DMS153 (cell line): ENCODE data around the gene TRAPPC1.

ENCODE experiments used
- DNase-seq: peaks from one replicate; lab custom pipeline; 2025; lab: John Stamatoyannopoulos, UW

Gene TRAPPC1

DNA sequence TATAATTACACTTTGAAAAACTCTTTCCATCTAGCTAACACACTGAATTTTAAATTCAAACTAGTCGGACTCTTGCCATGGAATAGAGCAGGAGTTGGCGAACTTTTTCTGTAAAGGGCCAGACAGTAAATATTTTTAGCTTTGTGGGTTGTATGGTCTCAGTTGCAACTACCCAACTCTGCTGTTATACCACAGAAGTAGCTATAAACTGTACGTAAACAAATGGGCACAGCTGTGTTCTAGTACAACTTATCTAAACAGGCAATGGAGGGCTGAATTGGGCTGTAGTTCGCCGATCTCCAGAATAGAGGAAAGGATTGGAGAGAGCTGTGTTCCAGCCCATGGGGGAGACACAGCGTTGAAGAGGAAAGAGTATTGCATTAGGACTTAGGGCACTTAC, 9.0 kb upstream of the TRAPPC1 start:
- DNase-seq: no peak

DNA sequence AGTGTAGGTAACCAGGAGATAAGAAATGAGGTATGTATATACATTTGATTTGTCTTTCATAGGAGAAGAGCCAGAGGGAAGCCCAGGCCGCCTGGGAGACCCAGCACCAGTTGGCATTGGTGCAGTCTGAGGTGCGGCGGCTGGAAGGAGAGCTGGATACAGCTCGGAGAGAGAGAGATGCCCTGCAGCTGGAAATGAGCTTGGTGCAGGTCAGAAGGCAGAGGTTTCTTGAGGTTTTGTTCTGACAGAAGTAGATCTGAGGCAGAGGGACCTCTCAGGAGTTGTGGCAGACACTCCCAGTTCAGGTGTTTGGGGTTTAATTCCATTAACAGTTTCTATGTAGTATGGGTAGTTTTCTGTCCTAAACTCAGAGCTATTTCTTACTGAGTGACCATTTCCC, 8.3 kb upstream of the TRAPPC1 start:
- DNase-seq: no peak

DNA sequence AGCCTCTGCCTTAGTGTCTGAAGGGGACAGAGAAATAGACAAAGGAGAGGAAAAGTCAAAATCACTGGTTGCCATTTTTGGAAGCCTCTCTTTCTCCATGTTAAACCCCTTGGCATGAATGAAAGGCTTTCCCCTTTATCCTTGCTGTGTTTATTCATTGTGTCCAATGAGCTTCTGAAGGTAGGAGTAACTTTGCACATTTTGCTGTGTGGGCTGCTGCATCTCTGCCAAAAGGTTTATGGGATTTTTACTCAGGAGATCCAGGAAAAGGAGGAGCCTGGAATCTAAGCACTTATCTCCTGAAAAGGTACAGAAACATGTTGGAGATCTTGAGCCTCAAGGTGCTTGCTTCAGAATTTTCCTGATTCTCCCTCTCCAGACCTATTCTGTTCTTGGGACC, 4.1 kb upstream of the TRAPPC1 start:
- no peak for DNase-seq

DNA sequence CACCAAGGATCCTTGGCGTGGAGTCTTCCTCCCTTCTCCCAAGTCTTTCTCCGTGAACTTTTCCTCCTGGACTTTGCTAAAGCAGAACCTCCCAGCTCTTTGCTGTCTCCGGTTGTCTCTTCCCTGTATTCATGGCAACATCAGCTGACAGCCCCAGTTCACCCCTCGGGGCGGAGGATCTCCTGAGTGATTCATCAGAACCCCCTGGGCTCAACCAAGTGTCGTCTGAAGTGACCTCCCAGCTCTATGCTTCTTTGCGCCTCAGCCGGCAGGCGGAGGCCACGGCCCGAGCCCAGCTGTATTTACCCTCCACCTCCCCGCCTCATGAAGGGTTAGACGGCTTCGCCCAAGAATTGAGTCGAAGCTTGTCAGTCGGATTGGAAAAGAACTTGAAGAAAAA, 1.2 kb upstream of the TRAPPC1 start:
- no peak for DNase-seq

DNA sequence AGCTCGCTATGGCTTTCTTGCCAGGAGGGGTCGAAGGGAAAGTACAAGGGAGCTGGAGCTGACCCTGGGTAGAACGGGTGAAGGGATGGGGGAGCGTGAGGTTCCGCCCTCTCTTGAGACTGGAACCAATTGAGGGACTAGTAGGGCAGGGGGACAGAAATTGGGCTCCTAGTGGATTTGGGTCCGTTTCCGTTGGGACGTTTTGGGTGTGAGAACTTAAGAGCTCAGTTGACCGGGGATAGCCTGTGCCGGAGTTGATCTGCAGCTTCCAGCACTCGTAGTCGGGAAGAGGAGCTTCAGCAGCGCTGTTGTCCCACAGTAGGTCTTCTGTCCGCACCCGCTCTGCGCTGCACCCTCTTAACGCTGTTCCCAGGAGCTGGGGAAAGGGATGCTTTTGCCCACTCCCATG, 741 bp upstream of the TRAPPC1 start:
- DNase-seq: no peak

DNA sequence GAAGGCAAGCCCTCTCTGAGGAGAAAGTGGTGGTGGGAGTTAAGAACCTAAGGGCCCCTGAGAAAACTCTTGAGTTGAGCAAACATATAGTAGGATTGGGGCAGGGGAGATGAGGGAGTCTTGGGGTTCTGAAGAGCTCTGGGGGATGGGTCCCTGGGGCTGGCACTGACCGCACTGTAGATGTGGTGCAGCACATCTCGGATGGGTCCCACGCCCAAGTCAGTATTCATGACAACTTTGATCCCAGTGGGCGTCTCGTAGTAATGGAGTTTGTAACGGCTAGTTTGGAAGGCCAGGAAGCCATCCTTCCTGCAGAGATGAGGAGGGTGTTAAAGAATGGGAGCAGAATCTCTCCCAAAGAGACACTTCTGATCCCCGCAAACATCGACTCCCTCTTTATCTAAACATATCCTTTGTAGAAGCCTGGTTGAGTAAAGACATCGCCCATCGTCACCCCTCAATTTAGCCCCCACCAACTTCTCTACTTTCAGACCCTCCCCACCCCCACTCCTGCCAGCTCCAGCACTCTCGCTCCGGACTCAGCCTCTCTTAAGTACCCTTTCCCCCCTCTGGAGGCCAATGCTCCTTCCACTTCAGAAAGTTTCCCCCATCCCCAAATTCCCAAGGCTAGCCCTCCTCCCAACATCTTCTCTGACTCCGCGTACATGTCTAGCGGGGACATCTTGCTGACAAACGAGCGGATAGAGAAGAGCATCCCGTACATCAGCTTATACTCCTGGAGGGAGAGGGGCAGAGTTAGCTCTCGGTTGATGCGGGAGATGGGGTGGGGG, 710 bp downstream of the TRAPPC1 start:
- no peak for DNase-seq

DNA sequence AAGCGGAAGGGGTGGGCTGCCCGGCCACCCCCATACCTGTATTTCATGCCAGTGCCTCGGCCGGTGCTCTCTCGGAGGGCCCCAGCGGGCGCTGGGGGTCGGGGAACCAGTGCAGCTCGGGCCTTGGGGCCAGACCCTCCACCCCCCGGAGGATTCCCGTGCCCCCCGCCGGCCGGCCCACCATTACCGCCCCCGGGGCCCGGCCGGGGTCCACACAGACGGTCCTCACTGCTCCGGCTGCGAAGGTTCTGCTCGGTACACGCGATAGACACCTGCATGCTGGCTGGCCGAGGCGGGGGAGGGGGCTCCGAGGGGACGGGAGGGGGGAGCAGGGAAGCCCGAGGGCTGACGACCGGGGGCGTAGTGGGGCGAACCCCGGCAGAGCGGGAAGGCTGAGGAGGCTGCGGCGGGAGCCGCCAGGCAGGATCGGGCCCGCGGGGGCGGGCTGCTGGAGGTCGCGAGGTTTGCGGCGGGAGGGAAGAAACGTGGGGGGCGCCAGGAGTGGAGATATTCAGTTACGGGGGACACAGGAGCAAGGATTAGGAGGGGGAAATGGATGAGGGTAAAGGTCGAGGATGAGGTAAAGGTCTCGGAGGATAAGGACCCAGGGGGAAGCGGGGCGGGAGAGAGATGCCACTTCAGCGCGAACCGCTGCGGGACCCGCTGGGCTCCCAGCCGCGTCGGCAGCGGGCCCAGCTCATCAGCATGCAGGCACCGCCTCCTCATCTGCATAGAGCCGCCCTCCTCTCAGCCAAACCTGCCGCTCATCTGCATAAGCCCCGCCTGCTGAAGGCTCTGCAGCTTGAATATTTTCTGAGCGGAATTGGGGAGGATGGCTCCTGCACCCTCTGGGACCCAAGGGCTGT, 2.4 kb downstream of the TRAPPC1 start, which contains the start of gene KCNAB3:
Gene KCNAB3 (minus strand): TSS at position 699 of the 866 bp plus-strand sequence. CDS start 421 bp downstream, at position 278.
- peak; percentile 20 for DNase-seq

DNA sequence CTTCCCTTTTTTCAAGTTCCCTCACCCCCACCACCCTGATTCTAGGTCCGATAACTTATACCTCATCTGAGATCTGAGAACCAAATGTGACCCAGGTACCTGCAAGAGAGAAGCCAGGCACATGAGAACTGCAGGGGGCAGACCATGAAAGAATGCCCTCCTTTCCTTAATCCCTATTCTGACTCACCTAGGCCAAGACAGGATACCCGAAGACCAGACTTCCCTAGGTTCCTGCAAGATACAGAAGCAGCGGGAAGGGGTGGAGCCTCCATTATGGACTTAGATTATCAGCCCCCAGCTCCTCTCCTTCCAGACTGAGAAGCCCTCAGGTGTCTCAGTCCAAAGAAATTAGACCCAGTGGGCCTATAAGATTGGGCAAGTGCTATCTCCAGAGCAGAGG, 4.2 kb downstream of the TRAPPC1 start:
- no peak for DNase-seq

DNA sequence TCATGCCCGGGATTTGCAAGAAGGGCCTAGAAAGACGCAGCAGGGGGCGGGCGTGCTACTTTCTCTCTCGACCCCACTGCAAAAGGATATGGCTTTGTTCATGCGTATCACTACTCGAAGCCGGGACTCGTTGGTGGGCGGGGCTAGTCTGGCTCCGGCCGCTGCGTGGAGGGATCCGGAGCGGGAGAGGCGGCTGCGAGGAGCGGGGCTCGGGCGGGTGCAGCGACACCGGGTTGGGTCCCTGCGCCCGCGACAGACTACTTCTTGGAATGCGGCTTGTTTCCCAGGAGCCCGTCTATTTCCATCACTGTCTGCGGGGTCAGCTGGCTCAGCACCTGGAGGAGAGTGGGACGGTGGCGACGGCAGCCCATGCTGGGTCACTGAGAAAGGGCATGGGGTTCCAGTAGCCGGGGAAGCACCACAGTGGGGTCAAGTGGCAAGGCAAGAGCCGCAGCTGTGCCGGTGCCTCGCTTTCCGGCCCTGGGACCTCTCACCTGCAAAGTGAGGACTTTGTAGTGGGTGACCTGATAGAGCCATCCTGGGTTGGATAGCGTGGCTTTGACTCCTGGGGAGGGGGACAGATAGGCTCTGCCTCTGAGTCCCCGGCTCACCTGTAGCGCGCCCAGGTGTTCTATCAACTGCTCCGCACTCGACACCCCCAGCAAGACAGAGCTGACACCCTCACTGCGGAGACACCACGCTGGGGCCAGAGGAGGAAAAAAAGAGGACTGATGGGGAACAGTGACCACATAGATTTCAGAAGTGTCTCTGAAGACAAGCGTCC, 8.7 kb downstream of the TRAPPC1 start:
- peak; percentile 51 for DNase-seq

DNA sequence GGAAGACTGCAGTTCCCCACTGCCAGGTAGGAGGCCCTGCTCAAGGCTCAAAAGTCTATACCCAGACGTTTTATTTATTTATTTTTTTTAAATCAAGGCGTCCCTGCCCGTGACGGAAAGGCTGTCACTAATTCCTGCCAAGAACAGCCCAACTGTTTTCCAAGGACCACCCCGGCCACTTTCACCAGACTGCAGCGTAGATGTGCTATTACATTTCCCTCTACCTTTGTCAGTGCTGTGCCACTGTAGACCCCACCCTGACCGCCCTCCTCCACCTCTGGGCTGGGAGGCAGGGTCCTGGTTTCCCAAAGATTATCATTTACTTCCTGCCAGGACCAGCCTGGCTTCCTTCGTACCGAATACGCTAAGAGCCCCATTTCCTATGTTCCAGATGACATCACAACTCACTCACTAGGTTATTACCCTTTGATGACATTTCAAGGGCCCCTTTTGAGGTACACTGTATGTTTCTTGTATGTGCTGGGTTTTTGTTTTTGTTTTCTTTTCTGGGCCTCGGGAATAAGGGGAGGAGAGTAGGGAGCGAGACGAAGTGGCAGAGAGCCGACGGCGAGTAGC, 9.4 kb downstream of the TRAPPC1 start:
- no peak for DNase-seq

DNA sequence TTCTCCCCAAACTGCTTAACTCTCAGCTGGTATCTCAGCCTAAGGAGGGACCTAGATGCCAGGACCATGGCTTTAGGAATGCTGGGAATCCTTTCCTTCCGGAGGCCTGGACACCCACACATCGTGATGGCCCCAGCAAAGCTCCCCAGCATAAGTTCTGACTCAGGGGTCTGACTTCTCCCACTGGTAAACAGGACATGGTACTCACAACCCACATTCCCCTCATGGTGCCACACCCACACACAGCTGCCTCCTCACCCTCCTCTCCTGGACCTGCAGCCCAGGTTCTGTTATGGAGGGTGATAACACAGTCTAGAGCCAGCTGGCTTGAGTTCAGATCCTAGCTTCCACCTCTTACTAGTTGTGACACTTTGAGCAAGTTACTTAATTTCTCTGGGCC, 14.9 kb downstream of the TRAPPC1 start:
- no peak for DNase-seq

DNA sequence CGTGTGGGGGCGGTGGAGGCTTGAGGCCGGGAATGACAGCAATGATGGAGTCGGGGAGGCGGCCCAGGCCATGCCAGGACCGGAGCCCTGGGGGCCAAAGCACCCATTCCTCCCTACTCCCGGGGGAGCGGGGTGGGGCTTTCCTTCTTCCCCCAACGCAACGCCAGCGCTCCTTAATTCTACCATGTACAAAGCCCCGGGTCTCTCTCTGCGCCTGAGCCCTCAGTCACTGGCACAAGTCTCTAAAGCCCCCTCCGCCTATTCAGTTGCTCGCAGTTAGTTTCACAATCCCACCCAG, 15.4 kb downstream of the TRAPPC1 start:
- no peak for DNase-seq

DNA sequence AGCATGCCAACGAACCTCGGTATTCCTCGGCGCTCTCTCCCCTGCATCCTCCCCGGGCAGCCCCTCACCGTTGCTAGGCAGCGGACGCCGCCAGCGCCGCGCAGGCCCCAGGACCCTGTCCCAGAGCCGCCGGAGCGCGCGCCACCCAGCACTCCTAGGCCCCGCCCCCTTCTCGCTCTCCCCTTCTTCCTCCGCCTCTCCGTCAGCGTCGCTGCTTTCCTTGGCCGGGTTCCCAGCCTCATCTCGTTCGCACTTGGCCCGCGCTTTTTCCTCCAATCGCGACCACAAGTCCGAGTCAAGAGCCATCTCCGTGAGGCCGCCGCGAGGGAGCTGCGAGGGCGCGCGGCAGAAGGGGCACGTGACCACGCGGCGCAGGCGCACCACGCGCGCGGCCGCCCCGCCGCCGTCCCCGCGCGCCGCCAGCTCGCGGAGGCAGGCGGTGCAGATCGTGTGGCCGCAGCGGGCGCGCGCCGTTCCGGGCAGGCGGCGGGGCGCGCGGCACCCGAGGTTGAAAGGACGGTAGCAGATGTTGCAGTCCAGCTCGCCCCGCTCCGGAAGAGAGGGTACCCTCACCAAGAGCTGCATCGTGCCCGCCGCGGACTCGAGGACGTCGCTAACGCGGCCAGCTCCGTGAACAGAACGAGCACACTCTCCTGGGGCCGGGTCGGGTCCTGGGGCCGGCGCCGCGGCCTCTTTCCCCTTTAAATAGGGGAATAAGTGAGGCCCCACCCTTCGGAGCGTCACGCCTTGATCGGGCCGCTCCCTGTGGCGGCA, 15.9 kb downstream of the TRAPPC1 start, which contains the start of gene RNF227:
Gene RNF227 (minus strand): TSS at position 679 of the 774 bp plus-strand sequence. CDS start 94 bp downstream, at position 585.
- DNase-seq: peak; percentile 83

DNA sequence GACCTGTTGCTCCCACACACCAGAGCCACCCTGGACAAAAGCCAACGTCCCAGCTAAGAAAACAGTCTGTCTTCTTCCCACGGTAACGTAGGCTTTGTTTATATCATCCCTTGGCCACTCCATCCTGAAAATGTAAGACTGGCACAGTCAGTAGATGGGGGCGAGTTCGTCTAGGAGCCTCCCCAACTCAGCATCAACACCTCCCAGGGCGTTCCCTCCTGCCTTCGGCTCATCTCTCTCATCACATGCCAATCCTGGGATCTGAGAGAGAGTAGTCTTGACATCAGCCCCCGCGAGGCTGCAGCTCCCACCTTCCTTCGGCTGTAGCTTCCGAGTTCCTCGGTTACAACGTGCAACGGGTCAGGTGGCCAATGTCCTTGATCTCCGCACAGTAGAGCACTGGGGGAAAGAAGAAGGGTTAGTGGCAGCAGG, 16.6 kb downstream of the TRAPPC1 start:
- DNase-seq: no peak

DNA sequence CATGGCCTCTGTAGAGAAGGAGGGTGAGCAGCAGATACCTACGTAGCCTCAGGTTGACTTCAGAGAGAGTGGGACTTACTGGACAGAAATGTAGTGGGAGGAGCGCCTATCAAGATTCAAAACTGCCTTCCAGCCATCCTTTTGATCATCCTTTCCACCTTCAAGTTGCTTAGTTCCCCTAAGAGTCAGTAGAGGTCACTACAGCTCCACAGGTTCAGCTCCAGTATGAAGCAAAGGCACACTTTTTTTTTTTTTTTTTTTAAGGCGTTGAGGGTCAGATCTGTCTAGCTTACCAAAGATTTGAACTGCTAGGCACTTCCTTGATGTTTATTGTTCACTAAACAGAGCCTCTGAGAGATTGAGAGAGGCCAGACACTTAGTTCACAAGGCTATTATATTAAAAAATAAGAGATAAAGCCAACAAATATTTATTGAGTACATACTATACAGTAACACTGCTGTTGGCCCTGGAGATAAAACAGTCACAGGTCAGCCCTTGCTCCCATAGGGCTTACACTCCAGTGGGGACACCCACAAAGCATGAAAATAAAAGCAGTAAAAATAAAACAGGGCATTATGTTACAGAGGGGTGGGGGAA, 18.7 kb downstream of the TRAPPC1 start:
- DNase-seq: peak; percentile 19

DNA sequence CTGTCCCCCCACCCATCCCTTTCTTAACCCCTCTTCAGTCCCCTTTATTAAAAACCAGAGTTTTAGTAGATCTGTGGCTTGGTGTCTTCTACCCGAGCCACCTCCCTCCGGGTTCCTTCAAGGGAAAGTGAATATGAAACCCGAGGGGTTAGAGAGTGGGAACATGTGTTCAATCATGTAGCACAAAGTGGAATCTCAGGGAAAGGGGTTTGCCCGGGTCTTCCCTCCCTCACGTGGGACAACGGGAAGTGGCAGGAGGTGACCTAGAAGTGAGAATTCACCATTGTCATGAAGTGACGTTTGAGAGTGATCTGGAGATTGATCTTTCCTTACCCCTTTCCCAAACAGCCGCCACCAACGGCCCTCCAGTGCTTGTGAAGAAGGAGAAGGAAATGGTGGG, 20.6 kb downstream of the TRAPPC1 start:
- DNase-seq: no peak

DNA sequence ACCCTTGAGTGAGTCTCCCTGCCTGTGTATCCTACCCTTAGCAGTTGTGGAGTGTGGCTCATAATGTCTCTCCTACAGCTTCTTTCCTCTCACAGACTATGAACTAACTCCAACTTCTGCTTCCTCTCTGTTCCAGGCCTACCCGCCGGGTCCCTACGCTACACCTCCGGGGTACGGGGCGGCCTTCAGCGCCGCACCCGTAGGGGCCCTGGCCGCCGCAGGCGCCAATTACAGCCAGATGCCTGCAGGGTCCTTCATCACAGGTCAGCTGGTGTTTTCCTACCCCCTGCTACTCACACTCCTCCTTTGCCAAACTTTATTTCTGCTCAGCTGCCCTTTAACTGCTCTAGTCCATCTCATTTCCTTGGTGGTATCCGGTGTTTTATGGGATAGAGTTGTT, 21.0 kb downstream of the TRAPPC1 start:
- DNase-seq: no peak

DNA sequence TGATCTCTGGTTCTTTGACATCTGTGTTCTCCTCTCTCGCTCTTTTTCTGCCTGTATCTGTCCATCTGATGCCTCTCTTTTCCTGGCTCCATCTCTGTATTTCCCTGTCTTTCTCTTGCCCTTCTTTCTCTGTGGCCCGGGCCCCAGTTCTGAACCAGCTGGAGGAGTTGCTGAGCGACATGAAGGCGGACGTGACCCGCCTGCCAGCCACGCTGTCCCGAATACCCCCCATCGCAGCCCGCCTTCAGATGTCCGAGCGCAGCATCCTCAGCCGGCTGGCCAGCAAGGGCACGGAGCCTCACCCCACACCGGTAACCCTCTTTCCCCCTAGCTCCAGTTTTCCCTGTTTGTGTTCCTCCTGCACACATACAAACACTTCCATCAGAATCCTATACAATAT, 21.5 kb downstream of the TRAPPC1 start:
- no peak for DNase-seq

DNA sequence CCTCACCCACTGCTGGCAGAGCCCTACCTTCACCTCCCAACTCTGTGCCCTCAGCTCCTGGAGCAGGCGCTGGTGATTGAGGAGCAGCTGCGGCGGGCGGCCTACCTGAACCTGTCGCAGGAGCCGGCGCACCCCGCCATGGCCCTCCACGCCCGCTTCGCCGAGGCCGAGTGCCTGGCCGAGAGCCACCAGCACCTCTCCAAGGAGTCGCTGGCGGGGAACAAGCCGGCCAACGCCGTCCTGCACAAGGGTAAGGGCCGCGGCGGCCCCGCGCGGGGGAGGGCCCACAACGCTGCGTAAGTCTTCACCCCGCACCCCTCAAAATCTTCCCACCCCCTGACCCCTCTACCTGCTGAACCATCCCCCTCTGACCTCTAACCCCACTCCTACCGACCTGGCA, 22.7 kb downstream of the TRAPPC1 start:
- no peak for DNase-seq

DNA sequence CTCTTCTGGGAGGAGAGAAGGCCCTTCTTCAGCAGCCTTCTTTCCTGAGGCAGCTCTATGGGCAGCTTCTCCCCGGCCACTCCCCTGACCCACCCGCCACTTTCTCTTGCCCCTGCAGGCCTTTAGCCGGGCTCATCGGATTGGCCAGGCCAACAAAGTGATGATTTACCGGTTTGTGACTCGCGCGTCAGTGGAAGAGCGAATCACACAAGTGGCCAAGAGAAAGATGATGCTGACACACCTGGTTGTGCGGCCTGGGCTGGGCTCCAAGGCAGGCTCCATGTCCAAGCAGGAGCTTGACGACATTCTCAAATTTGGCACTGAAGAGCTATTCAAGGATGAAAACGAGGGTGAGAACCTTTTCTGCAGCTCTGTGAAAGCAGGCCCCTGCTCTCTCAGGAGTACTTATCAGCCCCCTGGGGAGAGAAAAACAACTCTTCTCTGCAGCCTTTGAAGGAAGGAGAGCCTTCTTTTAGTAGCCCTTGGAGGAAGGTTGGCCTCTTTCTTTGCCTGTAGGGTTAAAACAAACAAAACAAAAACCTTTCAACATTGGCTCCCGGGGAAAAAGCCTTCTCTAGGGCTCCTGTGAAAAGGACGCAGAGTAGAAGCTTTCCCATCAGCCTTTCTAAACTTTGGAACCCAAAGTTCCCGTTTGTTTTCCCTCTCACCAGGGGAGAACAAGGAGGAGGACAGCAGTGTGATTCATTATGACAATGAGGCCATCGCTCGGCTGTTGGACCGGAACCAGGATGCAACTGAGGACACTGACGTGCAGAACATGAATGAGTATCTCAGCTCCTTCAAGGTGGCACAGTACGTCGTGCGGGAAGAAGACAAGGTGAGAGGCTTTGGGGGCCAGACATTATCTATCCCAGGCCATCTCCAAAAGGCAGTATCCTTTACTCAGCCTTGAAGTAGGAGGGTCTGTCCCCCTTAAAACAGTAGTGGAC, 28.3 kb downstream of the TRAPPC1 start:
- no peak for DNase-seq
